ENCODE measurements around the gene IRF5. TPM values are rescaled to one million over a fixed set of nuclear protein-coding genes. Genes with fewer than 3 reads are reported as not detected.

The IRF5 gene
- total RNA-seq, 1 experiment from 2014 or later: 0.16 TPM

GRCh38 chr7:128900237-128900636 is 37.5 kb upstream of the IRF5 start:
- Histone ChIP-seq H3K27ac (no peak overlapping the region), H3K4me1 (no peaks in the 10 kb centered on the region), H3K36me3 (no peaks in the 10 kb centered on the region), H3K27me3 (no peaks in the 10 kb centered on the region; the same call in none of the 2 replicates), H3K4me3 (no peak overlapping the region), H3K9me3 (replicated peaks) (peaks cover 8% of the 10 kb centered on the region)
- no peak for DNase-seq

DNA sequence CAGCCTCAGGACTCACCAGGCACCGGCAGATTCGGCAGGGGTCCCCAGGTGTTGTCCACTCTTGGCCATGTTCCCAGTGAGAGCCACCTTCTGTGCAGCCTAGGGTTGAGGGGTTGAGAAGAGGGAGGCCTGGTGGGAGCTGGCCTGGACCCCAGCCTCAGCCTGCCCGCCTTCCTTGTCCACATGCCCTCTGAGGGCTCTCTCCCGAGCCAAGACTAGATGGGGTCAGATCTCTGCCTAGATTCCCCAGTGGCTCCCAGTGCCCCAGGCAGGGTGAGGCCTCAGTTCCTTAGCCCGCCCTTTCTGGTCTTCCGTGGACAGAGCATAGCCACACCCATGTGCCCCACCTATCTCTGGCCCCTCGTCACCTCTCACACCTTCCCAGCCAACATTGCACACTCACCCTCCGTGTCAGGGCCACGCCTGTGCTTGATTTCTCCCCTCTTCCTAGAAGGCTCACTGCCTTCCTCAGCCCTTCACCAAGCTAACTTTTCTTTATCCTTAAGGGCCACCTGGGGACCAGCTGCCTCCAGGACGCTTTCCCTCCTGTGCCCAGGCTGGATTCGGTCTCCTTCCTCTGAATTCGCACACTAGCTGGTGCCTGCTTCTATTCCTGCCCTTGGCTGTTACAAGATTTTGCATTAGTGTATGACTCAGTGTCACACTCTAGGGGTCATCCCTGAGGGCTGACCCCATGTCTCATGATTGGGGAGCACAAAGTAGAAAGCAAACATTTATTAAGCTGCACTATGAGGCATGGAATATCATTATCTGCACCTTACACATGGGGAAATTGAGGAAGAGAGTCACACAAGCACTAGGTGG is 34.8 kb upstream of the IRF5 start:
- H3K4me3 ChIP-seq: no peak overlapping the region
- peaks cover 8% of the 10 kb centered on the region for H3K9me3 ChIP-seq (replicated peaks)
- H3K36me3 ChIP-seq: no peaks in the 10 kb centered on the region
- no peak overlapping the region for H3K27ac ChIP-seq
- H3K4me1 ChIP-seq: no peaks in the 10 kb centered on the region
- DNase-seq: no peak
- H3K27me3 ChIP-seq: no peaks in the 10 kb centered on the region; the same call in none of the 2 replicates

DNA sequence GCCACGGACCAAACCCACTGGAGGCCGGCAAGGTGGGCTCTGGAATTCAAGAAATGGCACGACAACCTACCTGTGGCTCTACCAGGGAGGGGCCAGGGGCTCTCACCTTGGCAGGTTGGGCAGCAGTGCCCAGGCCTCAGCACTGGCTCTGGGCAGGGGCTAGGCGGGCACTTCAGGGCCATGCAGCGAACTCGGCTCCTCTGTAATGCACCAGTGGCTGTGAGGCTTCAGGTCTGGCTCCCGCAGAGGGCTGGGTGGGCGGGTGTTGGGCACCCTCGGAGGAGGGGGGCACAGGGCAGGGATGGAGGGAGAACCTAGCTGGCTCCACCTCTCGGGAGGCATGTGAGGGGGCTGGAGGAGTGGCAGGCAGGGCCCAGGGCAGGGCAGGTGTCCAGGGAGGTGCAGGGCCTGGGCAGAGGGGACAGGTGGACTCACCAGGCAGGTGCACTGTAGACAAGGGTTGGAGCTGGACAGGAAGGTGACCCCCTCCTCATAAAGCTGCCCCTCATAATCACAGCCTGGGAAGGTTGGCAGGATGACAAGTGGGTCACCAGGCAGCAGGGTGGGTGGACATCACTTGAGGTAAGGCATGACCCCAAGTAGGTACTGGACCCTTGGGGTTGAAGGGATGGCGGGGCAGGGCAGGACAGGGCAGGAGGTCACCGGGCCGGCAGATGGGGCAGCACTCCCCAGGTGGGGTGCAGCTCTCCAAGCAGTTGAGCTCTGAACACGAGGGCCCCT is 33.9 kb upstream of the IRF5 start:
- DNase-seq: no peak
- Histone ChIP-seq H3K4me3 (no peak overlapping the region), H3K36me3 (no peaks in the 10 kb centered on the region), H3K27me3 (no peaks in the 10 kb centered on the region; the same call in none of the 2 replicates), H3K9me3 (replicated peaks) (peaks cover 8% of the 10 kb centered on the region), H3K4me1 (no peaks in the 10 kb centered on the region), H3K27ac (no peak overlapping the region)

DNA sequence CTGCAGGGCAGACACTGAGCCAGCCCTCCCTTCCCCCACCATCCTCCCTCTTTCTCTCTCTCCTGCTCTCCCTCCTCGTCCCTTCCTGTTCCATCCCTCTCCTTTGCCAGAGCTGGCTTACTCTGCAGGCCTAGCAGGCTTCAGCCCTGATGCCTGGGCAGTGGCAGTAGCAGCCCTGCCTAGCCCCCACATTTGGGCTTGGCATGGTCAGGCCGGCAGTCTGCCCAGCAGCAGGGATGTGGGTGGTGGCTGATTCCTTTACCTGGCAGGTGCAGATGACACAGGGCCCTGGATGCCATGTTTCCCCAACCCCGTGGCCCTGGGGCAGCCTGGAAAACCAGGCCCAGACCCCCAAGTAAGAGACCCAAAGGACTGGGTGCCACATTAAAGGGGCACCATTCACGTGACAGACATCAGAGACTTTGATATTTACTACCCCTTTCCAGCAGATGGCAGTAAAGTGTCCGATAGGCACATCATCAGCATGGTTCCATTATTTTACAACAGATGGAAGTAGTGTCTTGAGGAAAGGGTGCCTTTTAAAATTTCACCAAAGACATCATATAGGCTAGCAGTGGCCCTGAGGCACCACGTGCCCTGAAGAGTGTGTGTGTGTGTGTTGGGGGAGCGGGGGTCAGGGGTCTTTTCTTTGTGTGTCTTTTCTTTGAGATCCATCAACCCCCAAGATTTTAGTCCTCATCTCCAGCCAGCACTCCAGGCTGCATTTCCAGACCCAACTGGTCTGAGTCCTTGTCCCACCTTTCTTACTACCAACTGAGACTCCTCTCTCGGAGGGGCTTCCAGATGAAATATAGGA is 33.1 kb upstream of the IRF5 start:
- peaks cover 5% of the 10 kb centered on the region; the same call in 1 of the 2 replicates for H3K4me1 ChIP-seq

DNA sequence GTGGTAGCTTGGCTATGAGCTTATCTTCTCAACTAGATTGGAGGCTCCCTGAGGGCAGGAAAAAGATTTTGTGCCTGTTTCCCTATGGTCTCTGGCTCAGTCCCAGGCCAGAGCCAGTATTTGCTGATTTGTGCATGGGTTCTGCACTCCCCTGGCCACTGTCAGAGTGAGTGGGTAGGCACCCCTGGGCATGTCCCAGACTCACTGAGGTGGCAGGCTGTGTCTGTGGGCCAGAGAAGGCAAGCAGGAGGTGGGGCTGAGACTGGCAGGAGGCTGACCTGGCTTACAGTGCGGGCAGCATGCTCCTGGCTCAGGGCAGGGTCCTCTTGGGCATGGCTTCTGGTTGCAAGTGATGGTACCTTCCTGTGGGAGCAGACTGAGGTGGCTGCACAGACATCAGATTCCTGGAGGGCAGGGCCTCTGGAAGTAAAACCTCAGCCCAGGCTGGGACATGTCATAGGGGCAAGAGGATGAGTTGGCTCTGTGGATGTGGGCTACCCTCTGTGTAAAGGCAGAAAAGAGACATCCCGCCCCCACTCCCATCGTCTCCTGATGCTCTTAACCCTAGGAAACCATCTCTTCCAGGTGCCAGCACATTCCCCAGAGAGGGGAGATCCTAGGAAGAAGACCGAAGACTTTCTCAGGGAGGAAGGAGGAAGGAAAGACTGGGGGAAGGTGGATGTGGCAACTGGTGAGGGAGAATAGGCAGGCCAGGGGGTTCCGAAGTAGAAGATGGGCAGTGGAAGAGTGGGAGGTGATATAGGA is 31.5 kb upstream of the IRF5 start:
- H3K27me3 ChIP-seq: no peaks in the 10 kb centered on the region; the same call in none of the 2 replicates
- no peaks in the 10 kb centered on the region for H3K36me3 ChIP-seq
- no peaks in the 10 kb centered on the region; the same call in 1 of the 2 replicates for H3K9me3 ChIP-seq (replicated peaks)
- H3K27ac ChIP-seq: no peak overlapping the region
- no peak overlapping the region for H3K4me3 ChIP-seq
- no peak for DNase-seq
- peaks cover 5% of the 10 kb centered on the region; the same call in 1 of the 2 replicates for H3K4me1 ChIP-seq

More for the DNA sequence above, 33.1 kb upstream of the IRF5 start:
- no peak overlapping the region for H3K4me3 ChIP-seq
- H3K9me3 ChIP-seq (replicated peaks): peaks cover 2% of the 10 kb centered on the region
- no peaks in the 10 kb centered on the region for H3K36me3 ChIP-seq
- H3K27me3 ChIP-seq: no peaks in the 10 kb centered on the region; the same call in none of the 2 replicates
- DNase-seq: peak in 1 of 2 experiments; percentile 80
- H3K27ac ChIP-seq: no peak overlapping the region

DNA sequence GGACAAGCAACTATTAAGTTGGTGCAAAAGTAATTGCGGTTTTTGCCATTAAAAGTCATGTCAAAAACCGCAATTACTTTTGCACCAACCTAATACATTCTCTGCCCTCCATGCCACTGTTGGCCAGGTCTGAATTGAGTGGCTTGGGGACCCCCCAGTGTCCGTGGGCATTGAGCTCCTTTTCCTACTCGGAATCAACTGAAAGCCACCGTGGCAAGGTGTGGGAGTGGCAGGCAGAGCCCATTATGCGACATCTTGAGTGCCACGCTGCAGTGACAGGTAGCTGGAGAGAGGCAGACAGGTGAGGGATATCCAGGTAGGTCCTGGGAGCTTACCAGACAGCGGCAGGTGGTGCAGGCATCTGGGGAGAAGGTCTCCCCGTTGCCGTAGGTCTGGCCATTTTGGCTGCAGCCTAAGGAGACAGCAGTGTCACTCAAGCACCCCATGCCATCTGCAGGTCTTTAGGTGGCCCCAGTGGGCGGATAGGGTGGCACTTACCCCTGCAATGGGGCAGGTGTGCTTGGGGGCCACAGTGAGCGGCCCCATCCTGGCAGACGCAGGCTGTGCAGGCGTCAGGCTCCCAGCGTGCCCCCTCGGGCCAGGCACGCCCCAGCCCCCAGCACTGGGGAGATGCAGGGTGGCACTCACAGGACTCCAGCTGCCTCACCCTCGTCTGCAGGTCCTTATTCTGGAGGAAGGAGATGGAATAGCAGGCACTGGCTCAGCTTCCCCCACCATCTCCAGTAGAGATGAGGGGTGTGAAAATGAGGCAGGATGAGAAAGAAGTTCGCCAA is 30.8 kb upstream of the IRF5 start:
- Histone ChIP-seq H3K4me1 (peaks cover 5% of the 10 kb centered on the region; the same call in 1 of the 2 replicates), H3K27me3 (no peaks in the 10 kb centered on the region; the same call in none of the 2 replicates), H3K36me3 (no peaks in the 10 kb centered on the region), H3K27ac (no peak overlapping the region), H3K9me3 (replicated peaks) (no peaks in the 10 kb centered on the region; the same call in 1 of the 2 replicates), H3K4me3 (no peak overlapping the region)
- DNase-seq: no peak

DNA sequence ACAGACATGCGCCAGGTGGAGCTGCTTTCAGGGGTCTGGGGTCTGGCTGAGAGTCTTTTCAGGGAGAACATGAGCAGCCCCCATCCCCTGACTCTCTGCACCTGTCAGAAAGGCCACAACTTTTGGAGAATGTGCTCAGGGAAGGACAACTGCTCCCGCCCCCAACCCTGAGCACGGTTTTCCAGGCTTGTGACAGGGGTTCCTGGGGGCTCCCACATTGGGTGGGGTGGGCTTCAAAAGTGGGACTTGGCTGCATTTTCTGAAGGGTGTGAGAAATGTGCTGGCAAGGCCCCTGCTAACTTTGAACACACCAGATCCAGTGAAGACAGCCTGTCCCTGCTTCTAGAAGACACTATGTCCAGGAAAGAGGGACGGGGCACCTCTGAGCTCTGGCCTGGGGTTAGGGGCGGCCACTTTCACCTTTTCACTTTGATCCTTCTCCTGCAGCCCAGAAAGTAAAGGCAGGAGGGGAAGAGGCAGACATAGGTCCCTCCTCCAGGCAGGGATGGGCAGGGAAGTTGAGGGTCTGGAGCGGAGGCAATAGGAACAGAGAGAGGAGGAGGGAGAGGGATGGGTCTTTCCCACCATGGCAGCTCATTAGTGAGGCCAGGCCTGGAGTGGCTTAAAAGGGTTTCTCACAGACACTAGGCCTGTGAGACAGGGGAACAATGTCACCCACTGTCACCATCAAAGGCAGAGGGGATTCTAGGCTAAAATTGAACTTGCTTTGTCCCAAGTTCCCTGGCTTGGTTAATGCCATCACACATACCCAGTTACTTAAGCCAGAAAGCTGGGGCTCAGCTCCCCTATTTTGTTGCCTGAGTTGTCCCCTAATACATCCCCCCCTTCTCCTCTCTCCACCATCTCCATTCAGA is 28.7 kb upstream of the IRF5 start:
- H3K27me3 ChIP-seq: peaks cover 2% of the 10 kb centered on the region; the same call in 1 of the 2 replicates
- no peaks in the 10 kb centered on the region; the same call in 1 of the 2 replicates for H3K9me3 ChIP-seq (replicated peaks)
- no peak overlapping the region for H3K27ac ChIP-seq
- peak in 1 of 2 experiments; percentile 26 for DNase-seq
- H3K4me3 ChIP-seq: peak overlapping the region; percentile 64
- H3K36me3 ChIP-seq: no peaks in the 10 kb centered on the region
- peaks cover 5% of the 10 kb centered on the region; the same call in 1 of the 2 replicates for H3K4me1 ChIP-seq

DNA sequence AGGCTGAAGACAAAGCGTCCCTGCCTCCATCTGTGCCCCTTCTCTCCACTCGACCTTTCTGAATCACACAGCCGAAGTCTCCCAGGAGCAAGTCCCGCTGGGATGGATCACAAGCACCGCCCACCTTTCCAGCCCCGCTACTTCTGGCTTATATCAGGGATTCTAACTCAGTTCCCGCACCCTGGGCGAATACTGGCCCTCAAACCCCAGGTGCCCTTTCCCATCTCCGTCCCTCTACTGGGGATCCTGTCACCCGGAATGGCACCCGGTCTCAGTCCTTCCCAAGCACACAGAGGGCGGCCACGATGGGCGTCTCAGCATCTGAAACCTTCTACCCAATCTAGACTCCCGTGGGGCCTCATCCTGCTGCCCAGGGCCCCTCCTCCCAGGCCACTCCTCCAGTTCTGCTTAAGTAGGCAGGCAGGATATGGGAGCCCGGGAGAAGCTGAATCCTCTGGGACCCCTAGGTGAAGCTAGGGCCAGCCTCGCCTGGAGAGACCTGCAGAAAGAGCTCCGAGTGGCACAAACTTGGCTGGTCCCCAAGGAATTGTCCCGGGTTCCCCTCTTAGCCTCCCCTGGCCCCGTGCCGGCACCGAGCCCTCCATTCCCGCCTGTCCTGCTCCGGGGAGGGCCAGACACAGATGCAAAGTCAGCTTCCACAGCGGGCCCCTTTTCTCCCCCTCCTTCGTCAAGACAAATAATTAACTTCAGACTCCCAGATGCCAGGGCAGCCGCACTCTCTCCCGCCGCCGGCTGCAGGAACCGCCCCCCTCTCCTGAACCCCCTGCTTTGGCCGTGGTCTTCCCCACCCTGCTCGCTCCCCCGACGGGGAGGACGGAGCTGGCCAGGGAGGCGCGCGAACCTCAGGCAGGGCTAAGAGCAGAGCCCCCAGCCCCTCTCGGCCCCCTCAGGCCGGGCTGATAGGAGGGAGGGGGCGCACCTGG is 27.8 kb upstream of the IRF5 start:
- peaks cover 5% of the 10 kb centered on the region; the same call in 1 of the 2 replicates for H3K4me1 ChIP-seq
- peak overlapping the region; percentile 64 for H3K4me3 ChIP-seq
- no peaks in the 10 kb centered on the region for H3K36me3 ChIP-seq
- H3K27me3 ChIP-seq: peaks cover 10% of the 10 kb centered on the region; the same call in 1 of the 2 replicates
- H3K9me3 ChIP-seq (replicated peaks): no peaks in the 10 kb centered on the region; the same call in 1 of the 2 replicates
- DNase-seq: peak; percentile 83 to 86
- no peak overlapping the region for H3K27ac ChIP-seq

- Histone ChIP-seq H3K27ac (no peak within 1 kb of the TSS), H3K9me3 (replicated peaks) (no peaks in the 10 kb centered on the region), H3K36me3 (no peaks in the 10 kb centered on the region), H3K4me1 (peaks cover 5% of the 10 kb centered on the region; the same call in 1 of the 2 replicates), H3K27me3 (peaks cover 10% of the 10 kb centered on the region; the same call in 1 of the 2 replicates), H3K4me3 (peak within 1 kb of the TSS; percentile 64)
- DNase-seq: no peak
These were observed 27.2 kb upstream of the IRF5 start, which contains the start of gene KCP for GRCh38 chr7:128910569-128910945. Gene KCP (minus strand): TSS chr7:128910709. CDS start chr7:128910676, 33 bp downstream.

- no peaks in the 10 kb centered on the region for H3K9me3 ChIP-seq (replicated peaks)
- peaks cover 10% of the 10 kb centered on the region; the same call in 1 of the 2 replicates for H3K27me3 ChIP-seq
- H3K4me1 ChIP-seq: peaks cover 5% of the 10 kb centered on the region; the same call in 1 of the 2 replicates
- peak; percentile 45 to 64 for DNase-seq
- no peak overlapping the region for H3K4me3 ChIP-seq
- no peaks in the 10 kb centered on the region for H3K36me3 ChIP-seq
- no peak overlapping the region for H3K27ac ChIP-seq
These were observed 26.2 kb upstream of the IRF5 start for GRCh38 chr7:128911423-128912031.

- no peak for DNase-seq
- Histone ChIP-seq H3K27ac (no peak overlapping the region), H3K36me3 (no peaks in the 10 kb centered on the region), H3K9me3 (replicated peaks) (no peaks in the 10 kb centered on the region), H3K27me3 (peaks cover 10% of the 10 kb centered on the region; the same call in 1 of the 2 replicates), H3K4me3 (no peak overlapping the region), H3K4me1 (peaks cover 5% of the 10 kb centered on the region; the same call in 1 of the 2 replicates)
These were observed 25.4 kb upstream of the IRF5 start for GRCh38 chr7:128912281-128912680.
